ENCODE data around the gene TSC22D1. TPM values are rescaled to one million over a fixed set of nuclear protein-coding genes. Genes with fewer than 3 reads are reported as not detected.
A peak's percentile ranks its signal among the peaks of the same experiment; 100 is the strongest.

The TSC22D1 gene
- total RNA-seq, 4 donors from 2014 or later = 70.1 to 194 (median 152) TPM

DNA sequence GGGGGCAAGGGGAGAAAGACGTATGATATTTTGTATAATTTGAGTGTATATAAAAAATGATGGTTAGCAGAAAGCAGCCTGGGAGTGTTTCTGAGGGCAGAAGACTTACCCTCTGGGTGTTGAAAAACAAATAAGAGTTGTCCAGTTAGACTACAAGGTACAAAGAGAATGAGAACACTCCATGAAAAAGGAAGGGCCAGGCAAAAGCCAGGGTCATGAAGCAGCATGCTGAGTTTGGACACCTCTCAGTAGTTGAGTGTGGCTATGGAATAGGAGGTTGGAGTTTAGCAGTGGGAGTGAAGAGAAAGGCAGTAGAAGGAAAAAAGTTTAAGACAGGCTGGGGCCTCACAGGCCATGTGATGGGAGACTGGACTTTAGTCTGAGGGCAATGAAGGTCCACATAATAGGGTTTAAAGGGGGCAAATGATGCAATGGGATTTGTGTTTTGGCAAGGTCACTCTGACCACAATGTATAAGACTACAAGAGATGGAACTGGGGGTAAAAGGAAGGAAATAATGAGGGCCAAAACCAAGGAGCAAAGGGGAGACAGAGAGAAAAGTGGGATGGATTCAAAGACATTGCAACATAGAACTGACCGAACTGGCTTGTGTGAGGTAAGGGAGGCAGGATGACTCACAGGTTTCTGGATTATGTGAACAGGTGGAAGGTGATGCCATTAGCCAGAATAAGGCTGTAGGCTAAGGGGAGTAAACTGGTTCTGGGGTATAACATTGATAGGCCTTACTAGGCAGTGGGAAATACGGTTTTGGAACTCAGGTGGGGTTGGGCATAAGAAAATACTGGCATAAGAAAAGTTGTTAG, 125.9 kb downstream of the TSC22D1 start:
- TF ChIP-seq, protein P1, sequence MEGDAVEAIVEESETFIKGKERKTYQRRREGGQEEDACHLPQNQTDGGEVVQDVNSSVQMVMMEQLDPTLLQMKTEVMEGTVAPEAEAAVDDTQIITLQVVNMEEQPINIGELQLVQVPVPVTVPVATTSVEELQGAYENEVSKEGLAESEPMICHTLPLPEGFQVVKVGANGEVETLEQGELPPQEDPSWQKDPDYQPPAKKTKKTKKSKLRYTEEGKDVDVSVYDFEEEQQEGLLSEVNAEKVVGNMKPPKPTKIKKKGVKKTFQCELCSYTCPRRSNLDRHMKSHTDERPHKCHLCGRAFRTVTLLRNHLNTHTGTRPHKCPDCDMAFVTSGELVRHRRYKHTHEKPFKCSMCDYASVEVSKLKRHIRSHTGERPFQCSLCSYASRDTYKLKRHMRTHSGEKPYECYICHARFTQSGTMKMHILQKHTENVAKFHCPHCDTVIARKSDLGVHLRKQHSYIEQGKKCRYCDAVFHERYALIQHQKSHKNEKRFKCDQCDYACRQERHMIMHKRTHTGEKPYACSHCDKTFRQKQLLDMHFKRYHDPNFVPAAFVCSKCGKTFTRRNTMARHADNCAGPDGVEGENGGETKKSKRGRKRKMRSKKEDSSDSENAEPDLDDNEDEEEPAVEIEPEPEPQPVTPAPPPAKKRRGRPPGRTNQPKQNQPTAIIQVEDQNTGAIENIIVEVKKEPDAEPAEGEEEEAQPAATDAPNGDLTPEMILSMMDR (IDR thresholded peaks at IDR 0.05) = no peak
- TF ChIP-seq POLR2A (IDR thresholded peaks at IDR 0.05) = no peak
- no peak for DNase-seq
- H3K9me3 ChIP-seq = no peaks in the 10 kb centered on the region

DNA sequence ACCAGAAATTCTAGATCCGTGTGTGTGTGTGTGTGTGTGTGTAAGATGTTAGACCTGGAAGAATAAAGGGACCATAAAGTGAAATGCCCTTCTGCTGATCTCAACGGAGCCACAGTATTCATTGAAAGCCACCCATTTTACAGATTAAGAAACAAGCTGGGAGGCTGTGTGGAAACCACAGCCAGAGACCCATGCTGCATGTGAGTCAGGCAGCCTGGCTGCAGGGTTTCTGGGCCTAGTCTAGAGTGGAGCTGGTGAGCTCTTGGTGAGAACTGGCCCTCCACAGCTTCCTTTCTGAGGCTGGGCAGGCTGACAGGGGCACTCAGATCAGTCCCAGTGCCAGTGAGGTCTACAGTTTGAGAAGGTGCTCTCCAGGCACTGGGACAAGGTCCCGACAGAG, 127.3 kb downstream of the TSC22D1 start:
- Histone ChIP-seq H3K27me3 (no peaks in the 10 kb centered on the region), H3K9me3 (no peaks in the 10 kb centered on the region), H3K4me1 (no peaks in the 10 kb centered on the region), H3K27ac (no peak overlapping the region), H3K36me3 (no peaks in the 10 kb centered on the region), H3K4me3 (no peak overlapping the region)
- DNase-seq = no peak
- TF ChIP-seq, protein P1 (IDR thresholded peaks at IDR 0.05) = no peak
- no peak for TF ChIP-seq POLR2A (IDR thresholded peaks at IDR 0.05)

More for the DNA sequence above, 125.9 kb downstream of the TSC22D1 start:
- Histone ChIP-seq H3K27ac (peak overlapping the region in 1 of 4 donors; percentile 21), H3K4me3 (no peak overlapping the region), H3K36me3 (no peaks in the 10 kb centered on the region), H3K4me1 (no peaks in the 10 kb centered on the region), H3K27me3 (no peaks in the 10 kb centered on the region)

DNA sequence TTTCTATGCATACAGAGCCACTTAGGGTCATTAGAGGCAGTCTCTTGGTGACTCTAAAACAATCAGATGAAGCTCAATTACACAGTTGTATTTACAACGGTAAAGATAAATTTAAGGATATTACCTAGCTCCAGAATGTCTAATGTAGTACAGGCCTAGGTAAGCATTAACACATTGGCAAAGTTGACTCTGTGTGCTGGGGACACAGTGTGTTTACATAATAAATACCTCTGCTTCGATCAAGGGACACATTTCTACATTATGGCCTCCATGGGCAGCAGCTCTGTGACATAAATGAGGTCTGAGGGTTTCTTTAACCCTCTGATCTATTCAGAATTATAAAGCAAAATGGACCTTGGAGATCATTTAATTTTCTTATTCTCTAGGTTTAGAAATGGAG, 127.8 kb downstream of the TSC22D1 start:
- TF ChIP-seq, protein P1 (IDR thresholded peaks at IDR 0.05) = no peak
- TF ChIP-seq POLR2A (IDR thresholded peaks at IDR 0.05) = no peak
- H3K27me3 ChIP-seq = no peaks in the 10 kb centered on the region
- no peaks in the 10 kb centered on the region for H3K9me3 ChIP-seq
- no peaks in the 10 kb centered on the region for H3K4me1 ChIP-seq
- H3K27ac ChIP-seq = no peak overlapping the region
- no peak overlapping the region for H3K4me3 ChIP-seq
- DNase-seq = no peak
- H3K36me3 ChIP-seq = no peaks in the 10 kb centered on the region

DNA sequence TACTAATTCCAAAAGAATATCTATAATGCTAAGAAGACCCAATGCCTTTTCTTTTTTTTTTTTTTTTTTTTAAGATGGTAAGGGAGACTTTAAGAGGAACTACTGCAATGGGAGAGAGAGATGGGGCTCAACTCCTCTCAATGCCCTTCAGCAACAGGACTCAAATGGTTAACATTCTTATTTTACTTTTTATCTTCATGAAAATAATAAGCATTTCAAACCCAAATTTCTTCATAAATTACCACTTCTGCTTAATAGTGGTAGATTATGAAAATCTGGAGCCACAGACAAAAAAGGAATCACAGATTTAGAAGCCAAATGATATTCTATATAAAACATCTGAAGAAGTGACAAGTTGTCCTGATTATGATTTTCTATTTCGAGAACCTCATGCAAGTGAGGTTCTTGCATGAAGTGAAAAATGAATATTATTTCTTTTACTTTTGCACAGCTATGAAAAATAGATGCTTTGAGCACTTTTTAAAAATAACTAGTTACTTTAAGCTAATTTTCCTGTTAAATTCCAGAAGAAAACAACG, 128.3 kb downstream of the TSC22D1 start:
- no peaks in the 10 kb centered on the region for H3K9me3 ChIP-seq
- H3K27ac ChIP-seq = no peak overlapping the region
- no peaks in the 10 kb centered on the region for H3K36me3 ChIP-seq
- no peak overlapping the region for H3K4me3 ChIP-seq
- no peak for DNase-seq
- TF ChIP-seq POLR2A (IDR thresholded peaks at IDR 0.05) = no peak
- TF ChIP-seq, protein P1 (IDR thresholded peaks at IDR 0.05) = no peak
- no peaks in the 10 kb centered on the region for H3K27me3 ChIP-seq
- no peaks in the 10 kb centered on the region for H3K4me1 ChIP-seq

DNA sequence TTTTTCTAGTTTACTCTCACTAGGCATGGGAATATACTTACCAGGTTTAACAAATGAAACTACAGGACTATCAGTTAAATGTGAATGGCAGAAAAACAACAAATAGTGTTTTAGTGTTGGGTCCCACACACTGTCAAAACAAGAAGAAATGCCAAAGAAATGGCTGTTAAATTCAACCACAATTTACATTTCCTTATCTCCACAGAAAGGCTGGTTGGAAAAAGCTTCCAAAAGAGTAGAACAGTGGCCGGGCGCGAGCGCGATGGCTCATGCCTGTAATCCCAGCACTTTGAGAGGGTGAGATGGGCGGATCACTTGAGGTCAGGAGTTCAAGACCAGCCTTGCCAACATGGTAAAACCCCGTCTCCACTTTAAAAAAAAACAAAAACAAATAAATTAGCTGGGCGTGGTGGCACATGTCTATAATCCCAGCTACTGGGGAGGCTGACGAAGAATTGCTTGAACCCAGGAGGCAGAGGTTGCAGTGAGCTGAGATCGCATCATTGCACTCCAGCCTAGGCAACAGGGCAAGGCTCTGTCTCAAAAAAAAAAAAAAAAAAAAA, 136.0 kb downstream of the TSC22D1 start:
- Histone ChIP-seq H3K36me3 (no peaks in the 10 kb centered on the region), H3K27ac (no peak overlapping the region), H3K9me3 (no peaks in the 10 kb centered on the region), H3K4me3 (no peak overlapping the region), H3K4me1 (peaks cover 0 to 16% (median 3%) of the 10 kb centered on the region in 4 donors), H3K27me3 (no peaks in the 10 kb centered on the region)
- no peak for TF ChIP-seq POLR2A (IDR thresholded peaks at IDR 0.05)
- TF ChIP-seq, protein P1 (IDR thresholded peaks at IDR 0.05) = no peak
- no peak for DNase-seq

Data from Peyer's patch (tissue), 4 donors.